Ecto neural progenitor cell (in vitro differentiated cells): ENCODE results near the gene ZNF467.

ENCODE experiments used
- DNase-seq: peaks from one replicate; pipeline ENCODE4 v3.0.0-alpha.2; 2018; ENCODE audit warnings: low spot score

The ZNF467 gene

DNA sequence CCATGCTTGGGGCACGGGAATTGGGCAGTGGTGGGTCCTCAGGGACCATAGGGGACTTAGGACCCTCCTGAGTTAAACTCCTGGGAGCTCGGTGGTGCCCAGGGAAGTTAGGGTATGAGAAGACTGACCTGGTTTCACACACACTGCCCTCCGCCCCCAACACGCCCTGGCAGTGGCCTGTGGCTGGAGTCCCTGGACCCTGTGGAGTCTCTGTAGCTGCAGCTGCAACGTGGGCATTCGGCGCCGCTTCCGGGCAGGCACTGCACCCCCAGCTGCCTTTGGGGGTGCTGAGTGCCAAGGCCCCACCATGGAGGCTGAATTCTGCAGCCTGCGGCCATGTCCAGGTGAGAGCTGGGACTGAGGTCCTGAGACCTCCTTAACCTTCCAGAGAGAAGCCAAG is 34.9 kb upstream of the ZNF467 start:
- no peak for DNase-seq

DNA sequence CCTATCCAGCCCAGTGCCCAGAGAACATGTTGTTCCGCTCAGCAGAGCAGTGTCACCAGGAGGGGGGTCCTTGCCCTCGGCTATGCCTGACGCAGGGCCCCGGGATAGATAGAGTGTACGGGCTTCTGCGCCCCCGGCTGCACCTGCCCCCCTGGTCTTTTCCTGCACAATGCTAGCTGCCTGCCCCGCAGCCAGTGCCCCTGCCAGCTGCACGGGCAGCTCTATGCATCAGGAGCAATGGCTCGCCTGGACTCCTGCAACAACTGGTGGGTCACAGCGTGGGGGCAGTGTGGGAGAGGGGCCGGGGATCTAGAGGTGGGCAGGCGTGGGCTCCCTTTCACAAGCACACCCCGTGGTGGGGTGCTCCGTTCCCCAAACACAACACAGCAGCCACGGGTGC is 33.3 kb upstream of the ZNF467 start:
- DNase-seq, result no peak

- DNase-seq, result no peak
These were observed 30.7 kb upstream of the ZNF467 start for GRCh38 chr7:149804106-149804505.

GRCh38 chr7:149803551-149804074 is 30.2 kb upstream of the ZNF467 start:
- DNase-seq, result no peak

GRCh38 chr7:149802966-149803365 is 29.6 kb upstream of the ZNF467 start:
- no peak for DNase-seq

GRCh38 chr7:149801816-149802215 is 28.4 kb upstream of the ZNF467 start:
- DNase-seq, result no peak

DNA sequence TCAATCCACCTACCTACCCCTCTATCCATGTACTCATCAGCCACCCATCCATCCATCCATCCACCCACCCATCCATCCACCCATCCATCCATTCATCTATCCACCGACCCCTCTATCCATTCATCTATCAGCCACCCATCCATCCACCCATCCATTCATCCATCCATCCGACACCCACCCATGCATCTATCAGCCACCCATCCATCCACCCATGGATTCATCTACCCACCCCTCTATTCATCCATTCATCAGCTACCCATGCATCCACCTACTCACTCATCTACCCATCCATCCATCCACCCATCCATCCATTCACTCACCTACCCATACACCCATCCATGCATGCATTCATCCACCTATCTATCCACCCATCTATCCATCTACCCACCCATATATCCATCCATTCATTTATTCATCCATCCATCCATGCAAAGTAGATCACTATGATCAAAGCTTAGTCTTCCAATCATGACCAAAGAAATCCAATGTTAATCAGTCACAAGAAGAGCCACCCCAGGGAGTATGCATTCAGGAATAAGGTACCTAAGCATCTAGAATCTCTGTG is 27.7 kb upstream of the ZNF467 start:
- no peak for DNase-seq

GRCh38 chr7:149800169-149800555 is 26.8 kb upstream of the ZNF467 start:
- DNase-seq, result no peak

DNA sequence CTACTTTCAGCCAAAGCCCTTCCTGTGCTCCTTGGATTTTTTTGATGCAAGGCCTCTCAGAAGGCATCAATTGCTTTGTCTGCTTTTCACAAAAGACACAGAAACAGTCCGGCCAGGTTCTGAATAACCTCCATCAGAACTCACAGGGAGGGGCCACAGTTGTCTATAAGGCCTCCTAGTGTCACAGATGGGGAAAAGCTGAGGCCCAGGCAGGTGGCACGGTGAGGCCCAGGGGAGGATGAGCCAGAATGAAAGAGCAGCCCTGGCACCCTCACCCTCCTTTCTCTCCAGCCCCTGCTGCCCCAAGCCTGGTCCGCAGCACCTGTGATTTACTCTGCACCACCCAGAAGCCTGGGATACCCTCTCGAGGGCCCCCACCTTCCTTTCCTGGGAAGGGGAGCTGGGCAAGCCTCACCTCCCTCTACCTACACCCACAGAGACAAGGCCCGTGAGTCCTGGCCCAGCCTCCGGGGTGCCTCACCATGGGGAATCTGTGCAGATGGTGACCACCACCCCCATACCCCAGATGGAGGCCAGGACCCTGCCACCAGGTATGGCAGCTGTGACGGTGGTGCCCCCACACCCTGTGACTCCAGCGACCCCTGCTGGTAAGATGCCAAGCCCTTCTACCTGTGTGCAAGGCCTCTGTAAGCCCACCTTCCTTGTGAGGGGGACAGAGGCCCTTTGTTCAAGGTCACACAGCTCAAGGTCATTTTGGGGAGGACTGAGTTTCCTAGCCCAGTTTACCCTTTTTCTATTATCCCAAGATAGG is 26.2 kb upstream of the ZNF467 start:
- no peak for DNase-seq

GRCh38 chr7:149797771-149798170 is 24.4 kb upstream of the ZNF467 start:
- no peak for DNase-seq

- DNase-seq, result no peak
These were observed 23.0 kb upstream of the ZNF467 start for GRCh38 chr7:149796287-149796860.

DNA sequence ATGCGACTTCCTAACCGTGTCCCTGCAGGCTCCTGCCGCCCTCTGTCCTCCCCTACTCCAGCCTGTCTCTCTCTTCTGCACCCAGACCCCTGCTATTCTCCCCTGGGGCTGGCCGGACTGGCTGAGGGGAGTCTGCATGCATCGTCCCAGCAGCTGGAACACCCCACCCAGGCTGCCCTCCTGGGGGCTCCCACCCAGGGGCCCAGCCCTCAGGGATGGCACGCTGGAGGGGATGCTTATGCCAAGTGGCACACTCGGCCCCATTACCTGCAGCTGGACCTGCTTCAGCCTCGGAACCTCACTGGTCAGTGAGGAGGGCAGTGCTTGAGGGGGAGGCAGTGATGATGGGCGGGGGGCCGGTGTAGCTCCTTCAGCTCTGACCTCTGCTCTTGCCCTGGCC is 21.7 kb upstream of the ZNF467 start:
- DNase-seq, result no peak

- DNase-seq, result no peak
These were observed 21.3 kb upstream of the ZNF467 start for GRCh38 chr7:149794661-149795060.

DNA sequence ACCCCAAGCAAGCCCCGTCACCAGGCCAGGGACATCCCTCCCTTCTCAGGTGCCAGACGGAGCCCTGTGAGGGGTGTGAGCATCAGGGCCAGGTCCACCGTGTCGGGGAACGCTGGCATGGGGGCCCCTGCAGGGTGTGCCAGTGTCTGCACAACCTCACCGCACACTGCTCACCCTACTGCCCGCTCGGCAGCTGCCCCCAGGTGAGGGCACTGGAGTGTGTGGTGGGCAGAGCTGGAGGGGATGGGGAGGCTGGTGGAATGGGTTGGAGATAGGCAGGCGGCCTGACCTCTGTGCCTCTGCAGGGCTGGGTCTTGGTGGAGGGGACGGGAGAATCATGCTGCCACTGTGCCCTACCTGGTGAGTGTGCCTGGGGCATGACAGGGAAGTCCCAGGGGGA is 19.9 kb upstream of the ZNF467 start:
- DNase-seq, result no peak

GRCh38 chr7:149792220-149792595 is 18.8 kb upstream of the ZNF467 start:
- DNase-seq, result no peak

DNA sequence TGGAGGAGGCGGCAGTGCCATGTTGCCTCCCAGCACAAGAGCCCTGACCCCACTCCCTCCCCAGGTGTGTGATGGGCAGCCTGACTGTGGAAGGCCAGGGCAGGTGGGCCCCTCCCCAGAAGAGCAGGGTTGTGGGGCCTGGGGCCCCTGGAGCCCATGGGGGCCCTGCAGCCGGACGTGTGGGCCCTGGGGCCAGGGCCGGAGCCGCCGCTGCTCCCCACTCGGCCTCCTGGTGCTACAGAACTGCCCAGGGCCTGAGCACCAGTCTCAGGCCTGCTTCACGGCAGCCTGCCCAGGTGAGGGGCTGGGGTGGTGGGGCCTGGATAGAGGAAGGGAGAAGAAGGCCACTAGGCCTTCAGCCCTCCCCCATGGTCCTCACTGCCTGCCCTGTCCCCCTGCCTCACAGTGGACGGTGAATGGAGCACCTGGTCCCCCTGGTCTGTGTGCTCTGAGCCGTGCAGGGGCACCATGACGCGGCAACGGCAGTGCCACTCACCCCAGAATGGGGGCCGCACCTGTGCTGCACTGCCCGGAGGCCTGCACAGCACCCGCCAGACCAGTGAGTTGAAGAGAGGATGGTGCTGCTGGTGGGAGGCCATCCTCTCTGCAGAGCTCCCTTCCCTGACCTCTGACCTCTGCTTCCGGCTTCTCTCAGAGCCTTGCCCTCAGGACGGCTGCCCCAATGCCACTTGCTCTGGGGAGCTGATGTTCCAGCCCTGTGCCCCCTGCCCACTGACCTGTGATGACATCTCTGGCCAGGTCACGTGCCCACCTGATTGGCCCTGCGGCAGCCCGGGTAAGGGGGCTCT is 18.2 kb upstream of the ZNF467 start:
- no peak for DNase-seq

- no peak for DNase-seq
These were observed 17.5 kb upstream of the ZNF467 start for GRCh38 chr7:149790754-149791360.

GRCh38 chr7:149790146-149790548 is 16.8 kb upstream of the ZNF467 start:
- peak; percentile 85 for DNase-seq

DNA sequence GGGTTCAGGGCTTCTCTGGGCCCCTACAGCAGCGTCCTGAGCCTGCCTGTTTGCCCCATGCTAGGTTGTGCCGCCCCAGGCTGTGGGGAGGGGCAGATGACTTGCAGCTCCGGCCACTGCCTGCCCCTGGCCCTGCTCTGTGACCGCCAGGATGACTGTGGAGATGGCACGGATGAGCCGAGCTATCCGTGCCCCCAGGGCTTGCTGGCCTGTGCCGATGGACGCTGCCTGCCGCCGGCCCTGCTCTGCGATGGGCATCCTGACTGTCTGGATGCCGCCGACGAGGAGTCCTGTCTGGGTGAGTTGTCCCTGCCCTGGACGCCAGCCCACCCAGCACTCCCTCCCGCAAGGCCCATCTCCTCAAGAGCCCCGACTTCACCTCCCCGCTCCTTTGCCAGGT is 15.7 kb upstream of the ZNF467 start:
- no peak for DNase-seq

- DNase-seq, result no peak
These were observed 15.0 kb upstream of the ZNF467 start for GRCh38 chr7:149788300-149788851.

DNA sequence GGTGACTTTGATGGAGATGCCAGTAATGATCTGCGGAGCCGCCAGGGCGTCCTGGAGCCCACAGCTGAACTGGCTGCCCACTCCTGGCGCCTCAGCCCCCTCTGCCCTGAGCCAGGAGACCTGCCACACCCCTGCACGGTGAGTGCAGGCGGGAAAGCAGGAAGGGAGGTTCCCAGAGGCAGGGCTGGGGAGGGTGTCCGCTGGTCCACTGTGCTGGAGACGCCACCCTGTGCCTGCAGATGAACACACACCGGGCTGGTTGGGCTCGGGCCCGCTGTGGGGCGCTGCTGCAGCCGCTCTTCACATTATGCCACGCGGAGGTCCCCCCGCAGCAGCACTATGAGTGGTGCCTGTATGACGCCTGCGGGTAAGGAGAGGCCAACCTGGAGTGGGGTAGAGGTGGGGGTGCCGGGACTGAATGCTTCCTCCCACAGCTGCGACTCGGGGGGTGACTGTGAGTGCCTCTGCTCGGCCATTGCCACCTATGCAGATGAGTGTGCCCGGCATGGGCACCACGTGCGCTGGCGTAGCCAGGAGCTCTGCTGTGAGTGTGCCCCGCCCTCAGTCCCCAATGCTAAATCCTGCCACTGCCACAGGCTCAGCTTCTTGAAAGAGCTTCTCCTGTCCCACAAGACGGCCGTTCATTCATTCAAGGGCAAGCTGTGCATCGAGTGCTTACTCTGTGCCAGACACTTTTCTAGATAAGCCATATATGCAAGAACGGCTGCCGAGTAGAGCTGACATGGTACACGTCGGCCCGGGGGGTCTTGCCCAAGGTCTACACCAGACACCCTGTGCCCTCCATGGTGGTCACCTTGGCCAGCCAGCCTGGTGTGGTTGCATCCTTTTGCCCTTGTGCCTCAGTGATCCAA is 14.3 kb upstream of the ZNF467 start:
- no peak for DNase-seq
